ENCODE measurements around the gene OSBPL10. TPM values are rescaled to one million over a fixed set of nuclear protein-coding genes. Genes with fewer than 3 reads are reported as not detected.

Gene OSBPL10
- total RNA-seq, 1 experiment from 2014 or later, result 28.1 TPM

- DNase-seq (ENCODE audit: low read depth), result peak; percentile 51
Measured at GRCh38 chr3:31777092-31777491, 204.0 kb downstream of the OSBPL10 start.

- no peak for DNase-seq (ENCODE audit: low read depth)
Measured at GRCh38 chr3:31776016-31776415, 205.0 kb downstream of the OSBPL10 start.

- DNase-seq (ENCODE audit: low read depth), result no peak
Measured at GRCh38 chr3:31775383-31775782, 205.7 kb downstream of the OSBPL10 start.

GRCh38 chr3:31772758-31773473, 208.1 kb downstream of the OSBPL10 start:
- DNase-seq (ENCODE audit: low read depth), result no peak

- no peak for DNase-seq (ENCODE audit: low read depth)
Measured at GRCh38 chr3:31772272-31772671, 208.8 kb downstream of the OSBPL10 start.

- DNase-seq (ENCODE audit: low read depth), result no peak
Measured at GRCh38 chr3:31770822-31771326, 210.2 kb downstream of the OSBPL10 start.

- DNase-seq (ENCODE audit: low read depth), result peak; percentile 20
Measured at GRCh38 chr3:31768479-31769125, 212.5 kb downstream of the OSBPL10 start.

- DNase-seq (ENCODE audit: low read depth), result no peak
Measured at GRCh38 chr3:31767920-31768319, 213.1 kb downstream of the OSBPL10 start.

- no peak for DNase-seq (ENCODE audit: low read depth)
Measured at GRCh38 chr3:31766669-31767068, 214.4 kb downstream of the OSBPL10 start.

- DNase-seq (ENCODE audit: low read depth), result no peak
Measured at GRCh38 chr3:31765871-31766270, 215.2 kb downstream of the OSBPL10 start.

- DNase-seq (ENCODE audit: low read depth), result no peak
Measured at GRCh38 chr3:31763731-31764130, 217.3 kb downstream of the OSBPL10 start.

- no peak for DNase-seq (ENCODE audit: low read depth)
Measured at GRCh38 chr3:31762888-31763351, 218.1 kb downstream of the OSBPL10 start.

GRCh38 chr3:31762097-31762764, 218.8 kb downstream of the OSBPL10 start:
- no peak for DNase-seq (ENCODE audit: low read depth)

- DNase-seq (ENCODE audit: low read depth), result no peak
Measured at GRCh38 chr3:31760654-31761053, 220.4 kb downstream of the OSBPL10 start.

- no peak for DNase-seq (ENCODE audit: low read depth)
Measured at GRCh38 chr3:31758322-31758965, 222.6 kb downstream of the OSBPL10 start.

- DNase-seq (ENCODE audit: low read depth), result no peak
Measured at GRCh38 chr3:31755926-31756658, 225.0 kb downstream of the OSBPL10 start.

GRCh38 chr3:31754575-31755278, 226.3 kb downstream of the OSBPL10 start:
- DNase-seq (ENCODE audit: low read depth), result no peak

- DNase-seq (ENCODE audit: low read depth), result no peak
Measured at GRCh38 chr3:31753050-31753425, 228.0 kb downstream of the OSBPL10 start.

- no peak for DNase-seq (ENCODE audit: low read depth)
Measured at GRCh38 chr3:31752305-31753049, 228.6 kb downstream of the OSBPL10 start.

- DNase-seq (ENCODE audit: low read depth), result no peak
Measured at GRCh38 chr3:31750341-31750740, 230.7 kb downstream of the OSBPL10 start.

Data from HT1080 (cell line).